ENCODE measurements around the gene TKTL1. TPM values are rescaled to one million over a fixed set of nuclear protein-coding genes. Genes with fewer than 3 reads are reported as not detected.

TKTL1 gene
- total RNA-seq, 4 donors from 2014 or later: 0.24 to 0.51 (median 0.34) TPM; not detected in 1

- Histone ChIP-seq H3K4me1 (peaks cover 52% of the 10 kb centered on the region), H3K27ac (peak overlapping the region; percentile 90), H3K36me3 (peaks cover 34% of the 10 kb centered on the region), H3K9me3 (no peaks in the 10 kb centered on the region), H3K4me3 (peak overlapping the region; percentile 67), H3K27me3 (no peaks in the 10 kb centered on the region)
- WGBS: 43% methylated on average over 12 of the region's 16 CpGs
- TF ChIP-seq POLR2AphosphoS5 (IDR thresholded peaks at IDR 0.05): no peak
- no peak for TF ChIP-seq CTCF (IDR thresholded peaks at IDR 0.05)
- no peak for TF ChIP-seq EP300 (IDR thresholded peaks at IDR 0.05)
- TF ChIP-seq POLR2A (IDR thresholded peaks at IDR 0.05): no peak
- DNase-seq (ENCODE audit: low spot score in 2 of 2): peak; percentile 90 to 91
These were observed 73.2 kb downstream of the TKTL1 start for GRCh38 chrX:154368630-154369448.

GRCh38 chrX:154369449-154370299 lies 74.1 kb downstream of the TKTL1 start:
- Histone ChIP-seq H3K36me3 (peaks cover 26% of the 10 kb centered on the region), H3K27ac (peak overlapping the region; percentile 90), H3K27me3 (no peaks in the 10 kb centered on the region), H3K9me3 (no peaks in the 10 kb centered on the region), H3K4me3 (peak overlapping the region; percentile 67), H3K4me1 (peaks cover 61% of the 10 kb centered on the region)
- TF ChIP-seq EP300 (IDR thresholded peaks at IDR 0.05) (no peak), CTCF (IDR thresholded peaks at IDR 0.05) (no peak), POLR2AphosphoS5 (IDR thresholded peaks at IDR 0.05) (no peak), POLR2A (IDR thresholded peaks at IDR 0.05) (no peak)
- WGBS: 22% methylated on average over 6 of the region's 13 CpGs
- DNase-seq (ENCODE audit: low spot score in 2 of 2): peak in 1 of 2 donors; percentile 86

- WGBS: 32% methylated on average over 25 of the region's 63 CpGs
- Histone ChIP-seq H3K27ac (peak overlapping the region; percentile 90), H3K9me3 (no peaks in the 10 kb centered on the region), H3K27me3 (no peaks in the 10 kb centered on the region), H3K36me3 (peaks cover 18% of the 10 kb centered on the region), H3K4me3 (peak overlapping the region; percentile 67), H3K4me1 (peaks cover 64% of the 10 kb centered on the region)
- TF ChIP-seq POLR2AphosphoS5 (IDR thresholded peaks at IDR 0.05) (no peak), EP300 (IDR thresholded peaks at IDR 0.05) (no peak), POLR2A (IDR thresholded peaks at IDR 0.05) (no peak), CTCF (IDR thresholded peaks at IDR 0.05) (no peak)
- DNase-seq (ENCODE audit: low spot score in 2 of 2): no peak
These were observed 74.9 kb downstream of the TKTL1 start for GRCh38 chrX:154370300-154371016.

GRCh38 chrX:154371017-154371788 lies 75.6 kb downstream of the TKTL1 start:
- Histone ChIP-seq H3K9me3 (no peaks in the 10 kb centered on the region), H3K4me1 (peaks cover 62% of the 10 kb centered on the region), H3K27ac (peak overlapping the region; percentile 90), H3K27me3 (no peaks in the 10 kb centered on the region), H3K4me3 (peak overlapping the region; percentile 67), H3K36me3 (peaks cover 10% of the 10 kb centered on the region)
- no peak for TF ChIP-seq EP300 (IDR thresholded peaks at IDR 0.05)
- TF ChIP-seq POLR2AphosphoS5 (IDR thresholded peaks at IDR 0.05): peak; percentile 67 to 88 (median 75)
- peak in 1 of 2 donors; percentile 97 for TF ChIP-seq POLR2A (IDR thresholded peaks at IDR 0.05)
- 39% methylated on average over 27 of the region's 77 CpGs for WGBS
- peak; percentile 95 to 96 for DNase-seq (ENCODE audit: low spot score in 2 of 2)
